A172 (cell line): ENCODE results near the gene RNASE4. TPM values are rescaled to one million over a fixed set of nuclear protein-coding genes. Genes with fewer than 3 reads are reported as not detected.

Experiments used
- DNase-seq: peaks from one replicate; pipeline ENCODE4 v3.0.0-alpha.2; 2015; ENCODE audit warnings: low spot score
- total RNA-seq: library from RNA; depleted of rRNA; stranded (reverse); fragments of >200 nt; shearing (Covaris generic); gene quantifications from 2 replicates; pipeline ENCODE4 v1.2.3, GENCODE V29; 2014; rRNA removed

The RNASE4 gene
- total RNA-seq, 1 experiment from 2014 or later = 0.91 TPM

- no peak for DNase-seq
Measured at GRCh38 chr14:20743556-20743955, 59.2 kb downstream of the RNASE4 start.

GRCh38 chr14:20745571-20746358, 61.4 kb downstream of the RNASE4 start, which contains the start of gene EDDM3A:
EDDM3A (plus strand) TSS chr14:20745887; CDS start chr14:20747581, 1,694 bp downstream.
- no peak for DNase-seq

GRCh38 chr14:20746566-20746965, 62.2 kb downstream of the RNASE4 start:
- no peak for DNase-seq

- no peak for DNase-seq
Measured at GRCh38 chr14:20748439-20748838, 64.1 kb downstream of the RNASE4 start.

GRCh38 chr14:20750194-20750593, 65.8 kb downstream of the RNASE4 start:
- no peak for DNase-seq

Other genes with a start within 250 kb of the RNASE4 start
- not detected in 2 replicates for gene KLHL33, start 248.4 kb upstream of the RNASE4 start, total RNA-seq
- gene OSGEP, start 229.7 kb upstream of the RNASE4 start, total RNA-seq = 33.2 and 54.4 TPM in 2 replicates
- gene APEX1, start 229.3 kb upstream of the RNASE4 start, total RNA-seq = 96.7 and 99.1 TPM in 2 replicates
- gene PIP4P1, start 223.1 kb upstream of the RNASE4 start, total RNA-seq = 13.5 and 18.7 TPM in 2 replicates
- gene PNP, start 215.2 kb upstream of the RNASE4 start, total RNA-seq = 41.8 and 43.5 TPM in 2 replicates
- not detected in 2 replicates for gene RNASE10, start 179.0 kb upstream of the RNASE4 start, total RNA-seq
- gene RNASE9, start 123.5 kb upstream of the RNASE4 start, total RNA-seq = not detected in 2 replicates
- not detected in 2 replicates for gene RNASE11, start 96.6 kb upstream of the RNASE4 start, total RNA-seq
- not detected in 2 replicates for gene RNASE12, start 93.2 kb upstream of the RNASE4 start, total RNA-seq
- gene OR6S1, start 42.9 kb upstream of the RNASE4 start, total RNA-seq = not detected in 2 replicates
- 0.07 and 0.17 TPM in 2 replicates for gene ANG, start 4.2 kb downstream of the RNASE4 start, total RNA-seq
- gene EDDM3A, start 61.3 kb downstream of the RNASE4 start, total RNA-seq = not detected in 2 replicates
- gene EDDM3B, start 83.8 kb downstream of the RNASE4 start, total RNA-seq = not detected in 2 replicates
- gene RNASE6, start 96.7 kb downstream of the RNASE4 start, total RNA-seq = not detected in 2 replicates
- gene RNASE1, start 118.3 kb downstream of the RNASE4 start, total RNA-seq = not detected in 2 replicates
- not detected in 2 replicates for gene RNASE3, start 206.8 kb downstream of the RNASE4 start, total RNA-seq